ENCODE results near the gene DRD3.

Gene DRD3

DNA sequence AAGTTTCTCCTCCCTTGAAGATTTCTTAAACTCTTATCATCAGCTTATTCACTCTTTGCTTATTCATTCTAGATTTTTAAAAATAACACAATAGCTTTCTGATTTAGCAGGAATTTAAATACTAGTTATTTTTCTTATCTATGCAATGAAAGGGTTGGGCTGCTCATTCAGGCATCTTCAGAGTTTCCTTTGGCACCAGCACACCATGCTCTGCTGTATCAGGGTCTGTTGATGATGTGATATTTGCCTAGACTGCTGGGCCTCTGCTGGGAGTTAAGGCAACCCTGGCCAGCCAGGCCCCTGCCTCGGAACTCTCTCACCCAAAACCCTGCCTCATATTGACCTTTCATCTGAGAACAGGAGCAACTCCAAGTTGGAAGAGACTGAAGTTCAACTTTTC, 35.0 kb downstream of the DRD3 start:
- no peak for DNase-seq (ENCODE audit: low spot score)
- TF ChIP-seq, protein P1, sequence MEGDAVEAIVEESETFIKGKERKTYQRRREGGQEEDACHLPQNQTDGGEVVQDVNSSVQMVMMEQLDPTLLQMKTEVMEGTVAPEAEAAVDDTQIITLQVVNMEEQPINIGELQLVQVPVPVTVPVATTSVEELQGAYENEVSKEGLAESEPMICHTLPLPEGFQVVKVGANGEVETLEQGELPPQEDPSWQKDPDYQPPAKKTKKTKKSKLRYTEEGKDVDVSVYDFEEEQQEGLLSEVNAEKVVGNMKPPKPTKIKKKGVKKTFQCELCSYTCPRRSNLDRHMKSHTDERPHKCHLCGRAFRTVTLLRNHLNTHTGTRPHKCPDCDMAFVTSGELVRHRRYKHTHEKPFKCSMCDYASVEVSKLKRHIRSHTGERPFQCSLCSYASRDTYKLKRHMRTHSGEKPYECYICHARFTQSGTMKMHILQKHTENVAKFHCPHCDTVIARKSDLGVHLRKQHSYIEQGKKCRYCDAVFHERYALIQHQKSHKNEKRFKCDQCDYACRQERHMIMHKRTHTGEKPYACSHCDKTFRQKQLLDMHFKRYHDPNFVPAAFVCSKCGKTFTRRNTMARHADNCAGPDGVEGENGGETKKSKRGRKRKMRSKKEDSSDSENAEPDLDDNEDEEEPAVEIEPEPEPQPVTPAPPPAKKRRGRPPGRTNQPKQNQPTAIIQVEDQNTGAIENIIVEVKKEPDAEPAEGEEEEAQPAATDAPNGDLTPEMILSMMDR (IDR thresholded peaks at IDR 0.05; ENCODE audit: extremely low read depth, missing control alignments): no peak

DNA sequence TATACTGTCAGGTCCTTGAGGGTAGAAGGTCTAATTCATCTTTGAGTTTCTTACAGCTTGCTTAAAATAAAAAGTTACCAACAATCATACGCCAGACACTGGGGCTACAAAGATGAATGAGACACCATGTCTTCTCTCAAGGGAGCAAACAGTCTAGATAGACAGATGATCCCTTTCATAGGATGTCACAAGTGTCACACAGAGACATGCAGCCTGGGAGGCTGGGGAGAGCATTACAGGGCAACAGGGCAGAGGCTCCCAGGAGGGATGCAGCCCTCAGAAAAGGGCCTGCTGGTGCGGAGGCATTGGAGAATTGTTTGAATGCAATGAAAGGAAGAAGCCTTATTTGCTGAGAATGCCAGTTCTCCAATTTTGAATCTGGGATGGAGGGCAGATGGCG, 39.0 kb downstream of the DRD3 start:
- DNase-seq (ENCODE audit: low spot score): no peak
- TF ChIP-seq, protein P1 (IDR thresholded peaks at IDR 0.05; ENCODE audit: extremely low read depth, missing control alignments): no peak

DNA sequence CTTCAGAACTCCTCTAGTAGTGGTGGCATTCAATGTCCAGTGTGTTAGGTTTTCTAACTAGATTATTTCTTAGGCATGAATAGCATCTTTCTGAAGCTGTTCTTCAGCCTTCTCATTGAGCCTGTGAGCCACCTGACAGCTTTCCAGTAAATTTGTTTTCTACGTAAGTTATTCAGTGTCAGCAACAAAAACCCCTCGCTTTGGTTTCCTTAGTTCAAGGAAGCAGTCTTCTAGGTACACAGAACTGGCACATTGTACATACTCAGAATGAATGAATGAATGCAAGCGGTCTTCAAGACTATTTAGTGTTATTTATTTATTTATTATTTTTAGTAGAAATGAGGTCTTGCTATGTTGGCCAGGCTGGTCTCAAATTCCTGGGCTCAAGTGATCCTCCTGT, 44.9 kb downstream of the DRD3 start:
- TF ChIP-seq, protein P1 (IDR thresholded peaks at IDR 0.05; ENCODE audit: extremely low read depth, missing control alignments): no peak
- no peak for DNase-seq (ENCODE audit: low spot score)

DNA sequence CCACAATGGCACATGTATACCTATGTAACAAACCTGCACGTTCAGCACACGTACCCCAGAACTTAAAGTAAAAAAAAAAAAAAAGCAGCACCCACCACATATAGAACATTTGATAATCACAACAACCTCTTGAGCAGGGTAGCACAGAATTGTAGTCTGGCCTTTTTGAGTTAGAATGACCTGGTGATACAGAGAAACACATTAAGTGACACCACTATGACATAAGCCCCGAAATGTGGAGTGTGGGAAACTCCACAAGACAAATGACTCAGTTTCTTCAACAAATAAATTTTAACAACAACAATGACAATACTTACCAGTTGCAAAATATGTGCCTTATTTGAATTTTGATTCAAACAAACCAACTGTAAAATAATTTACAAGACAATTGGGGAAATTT, 46.4 kb downstream of the DRD3 start:
- no peak for DNase-seq (ENCODE audit: low spot score)
- TF ChIP-seq, protein P1 (IDR thresholded peaks at IDR 0.05; ENCODE audit: extremely low read depth, missing control alignments): no peak

DNA sequence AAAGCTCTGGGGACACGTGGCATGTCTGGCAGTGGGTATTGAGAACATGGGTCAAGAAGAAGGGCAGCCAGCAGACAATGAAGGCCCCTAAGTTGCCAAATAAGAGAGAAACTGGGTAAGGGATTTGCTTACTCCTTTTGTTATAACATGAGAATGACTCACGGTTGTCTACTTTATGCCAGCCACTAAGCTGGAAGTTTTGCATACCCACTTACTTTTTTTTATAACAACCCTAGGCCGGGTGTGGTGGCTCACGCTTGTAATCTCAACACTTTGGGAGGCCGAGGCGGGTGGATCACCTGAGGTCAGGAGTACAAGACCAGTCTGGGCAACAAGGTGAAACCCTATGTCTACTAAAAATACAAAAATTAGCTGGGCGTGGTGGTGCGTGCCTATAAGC, 50.0 kb downstream of the DRD3 start:
- no peak for DNase-seq (ENCODE audit: low spot score)
- TF ChIP-seq, protein P1 (IDR thresholded peaks at IDR 0.05; ENCODE audit: extremely low read depth, missing control alignments): no peak

DNA sequence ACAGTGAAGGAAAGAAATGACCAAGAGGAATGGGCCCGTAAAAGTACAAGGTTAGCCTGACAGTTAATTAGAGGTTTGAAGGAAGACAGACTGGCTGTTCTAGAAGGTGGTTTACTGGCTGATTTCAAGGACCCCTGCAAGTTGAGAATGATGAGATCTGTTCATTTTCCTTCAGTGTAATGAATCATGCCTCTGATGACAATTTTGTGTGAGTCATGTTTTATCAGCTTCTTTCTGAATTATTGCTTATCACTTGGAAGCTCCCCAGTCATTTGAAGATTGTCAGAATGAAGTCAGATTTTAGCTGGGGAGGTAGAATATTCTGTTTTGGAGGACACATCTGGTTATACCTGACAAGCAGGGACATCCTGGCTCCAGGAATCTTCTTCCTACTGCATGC, 50.6 kb downstream of the DRD3 start:
- DNase-seq (ENCODE audit: low spot score): no peak

DNA sequence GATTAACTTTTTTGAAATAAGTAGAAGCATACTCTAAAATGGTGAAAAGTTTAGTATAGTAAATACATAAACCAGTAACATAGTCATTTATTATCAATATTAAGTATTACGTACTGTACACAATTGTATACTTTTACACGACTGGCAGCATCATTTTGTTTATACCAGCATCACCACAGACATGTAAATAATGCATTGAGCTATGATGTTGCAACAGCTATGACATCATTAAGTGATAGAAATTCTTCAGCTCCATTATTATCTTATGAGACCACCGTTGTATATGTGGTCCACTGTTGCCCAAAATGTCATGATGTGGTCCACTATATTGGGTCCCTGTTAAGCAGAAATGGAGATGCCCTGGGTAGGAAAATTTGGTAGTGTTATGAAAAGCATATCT, 51.3 kb downstream of the DRD3 start:
- TF ChIP-seq, protein P1 (IDR thresholded peaks at IDR 0.05; ENCODE audit: extremely low read depth, missing control alignments): no peak
- DNase-seq (ENCODE audit: low spot score): no peak

More for the DNA sequence above, 50.6 kb downstream of the DRD3 start:
- TF ChIP-seq, protein P1 (IDR thresholded peaks at IDR 0.05; ENCODE audit: extremely low read depth, missing control alignments): no peak

All from GM20000 (cell line).